C4-2B (cell line): Measurements from ENCODE around the gene EREG.

Experiments used
- CTCF ChIP-seq: fragments of 450-650 bp; conservative IDR thresholded peaks from 2 replicates; pipeline ENCODE4 v1.5.1; 2017; ENCODE audit warnings: mild to moderate bottlenecking
- ZFX ChIP-seq: fragments of 450-650 bp; IDR thresholded peaks from 2 replicates; pipeline ENCODE4 v1.6.1; 2017

- TF ChIP-seq CTCF (no peak), ZFX (no peak)
Measured at GRCh38 chr4:74423104-74423503, 58.2 kb downstream of the EREG start.
